ENCODE data around the gene ZPR1. TPM values are rescaled to one million over a fixed set of nuclear protein-coding genes. Genes with fewer than 3 reads are reported as not detected.

ZPR1 gene
- total and polyA plus RNA-seq, 4 donors, result 19.2 to 48.2 (median 26.3) TPM

DNA sequence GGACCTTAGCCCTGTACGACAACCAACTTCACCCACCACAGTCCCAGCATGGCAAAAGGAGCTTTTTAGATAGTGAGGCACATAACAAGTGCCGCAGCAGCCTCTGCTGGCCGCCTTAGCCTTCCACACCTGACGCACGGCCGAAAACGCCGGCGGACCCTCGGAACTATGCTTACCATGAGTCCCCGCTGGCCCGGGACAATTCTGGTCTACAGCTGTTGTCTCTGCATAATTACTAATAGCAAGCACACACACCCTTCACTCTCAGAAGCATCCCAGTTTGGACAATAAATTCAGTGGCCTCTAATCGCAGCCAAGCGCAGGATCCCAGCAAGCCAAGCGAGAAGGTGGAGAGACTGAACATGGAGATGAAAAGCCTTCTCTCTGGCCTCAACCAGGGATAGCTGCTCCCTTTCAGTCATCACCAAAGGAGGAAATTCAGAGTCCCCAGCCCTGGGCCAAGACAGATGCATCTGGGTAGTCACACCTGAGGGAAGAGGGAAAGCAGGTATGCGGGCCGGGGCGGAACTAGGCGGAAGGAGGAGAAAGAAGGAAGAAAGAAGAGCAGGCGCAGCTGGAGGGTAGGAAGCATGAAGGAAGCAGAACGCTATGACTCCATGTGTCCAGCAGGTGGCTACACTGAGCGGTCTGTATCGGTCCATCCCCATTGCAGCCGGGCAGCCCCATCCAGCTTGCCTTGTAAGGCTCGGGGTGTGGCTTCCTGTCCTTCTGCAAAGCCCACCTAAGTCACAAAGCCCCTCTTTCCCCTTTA, 55.4 kb downstream of the ZPR1 start:
- no peak overlapping the region for H3K4me3 ChIP-seq (ENCODE audit: low read length in 2 of 2)
- 47 to 49% methylated on average over 25 of the region's 25 CpGs for WGBS, 2 donors
- no peaks in the 10 kb centered on the region for H3K9me3 ChIP-seq (ENCODE audit: control insufficient read depth, low read length)
- H3K4me1 ChIP-seq (ENCODE audit: control insufficient read depth in 1 of 2, insufficient read depth in 2 of 2, low read length in 2 of 2), result no peaks in the 10 kb centered on the region
- ATAC-seq (ENCODE audit: low FRiP score) (peak; percentile 71), DNase-seq (peak in 1 of 2 donors; percentile 59)
- intact Hi-C loops (cut with DNase I), result no loop called here
- no peak overlapping the region for H3K27ac ChIP-seq (ENCODE audit: low read depth in 1 of 2, low read length in 2 of 2)
- no peaks in the 10 kb centered on the region for H3K36me3 ChIP-seq (ENCODE audit: control insufficient read depth in 1 of 2, insufficient read depth in 2 of 2, low read length in 1 of 2)
- H3K27me3 ChIP-seq (ENCODE audit: control insufficient read depth in 1 of 2, insufficient read depth in 2 of 2, low read length in 1 of 2), result no peaks in the 10 kb centered on the region

DNA sequence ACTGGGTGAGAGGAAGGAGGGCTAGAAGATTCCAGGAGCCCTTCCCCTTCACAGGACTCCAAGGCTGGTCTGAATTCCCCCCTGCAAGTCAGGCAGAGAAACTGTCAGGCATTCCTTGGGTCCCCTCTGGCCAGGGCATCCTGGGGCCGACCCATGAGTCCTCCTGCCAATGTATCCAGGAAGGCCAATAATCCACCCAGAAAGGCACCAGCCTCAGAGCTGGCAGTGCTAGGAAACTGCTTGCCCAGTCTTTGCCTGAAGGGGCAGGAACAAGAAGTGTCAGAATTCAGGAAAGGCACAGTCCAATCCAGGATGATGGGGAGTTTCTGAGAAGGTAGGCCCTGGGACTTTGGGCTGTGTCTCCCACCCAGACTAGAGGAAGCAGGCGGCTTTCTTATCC, 56.0 kb downstream of the ZPR1 start:
- ATAC-seq (ENCODE audit: low FRiP score) (no peak), DNase-seq (peak in 1 of 2 donors; percentile 21)
- Histone ChIP-seq H3K36me3 (ENCODE audit: control insufficient read depth in 1 of 2, insufficient read depth in 2 of 2, low read length in 1 of 2) (no peaks in the 10 kb centered on the region), H3K4me1 (ENCODE audit: control insufficient read depth in 1 of 2, insufficient read depth in 2 of 2, low read length in 2 of 2) (no peaks in the 10 kb centered on the region), H3K4me3 (ENCODE audit: low read length in 2 of 2) (no peak overlapping the region), H3K9me3 (ENCODE audit: control insufficient read depth, low read length) (no peaks in the 10 kb centered on the region), H3K27ac (ENCODE audit: low read depth in 1 of 2, low read length in 2 of 2) (no peak overlapping the region), H3K27me3 (ENCODE audit: control insufficient read depth in 1 of 2, insufficient read depth in 2 of 2, low read length in 1 of 2) (no peaks in the 10 kb centered on the region)
- 53 to 62% methylated on average over 2 of the region's 2 CpGs for WGBS, 2 donors
- intact Hi-C loops (cut with DNase I), result no loop called here

DNA sequence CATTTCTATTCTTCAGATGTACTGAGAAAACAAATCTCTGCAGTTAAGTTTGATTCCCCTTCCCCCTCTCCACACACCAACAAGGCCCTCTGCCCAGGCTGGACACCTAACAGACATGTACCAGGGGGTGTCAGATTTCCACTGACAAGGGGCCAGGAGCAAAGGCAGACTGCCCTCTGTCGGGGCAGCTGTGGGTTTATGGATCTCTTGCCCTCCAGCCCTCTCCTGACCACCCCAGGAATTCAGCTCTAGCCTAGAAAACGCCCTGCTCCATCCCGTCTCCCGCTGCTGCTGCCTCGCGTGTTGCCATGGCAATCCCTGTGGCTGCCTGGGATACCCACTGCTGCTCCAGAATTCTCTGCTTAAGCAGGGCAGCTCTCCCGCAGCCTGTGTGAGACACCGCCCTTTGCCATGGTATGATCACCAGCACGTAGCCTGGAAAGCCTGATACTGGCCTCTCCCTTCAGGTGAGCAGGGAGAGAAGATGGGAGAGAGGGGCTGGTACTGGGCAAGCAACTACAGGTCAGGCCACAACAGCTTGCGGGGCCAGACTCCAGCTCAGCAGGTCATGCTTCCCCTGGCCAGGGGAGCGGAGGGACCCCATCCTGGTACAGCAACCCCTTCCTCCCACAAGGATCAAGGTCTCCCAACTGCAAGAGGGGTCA, 56.6 kb downstream of the ZPR1 start:
- Histone ChIP-seq H3K4me1 (ENCODE audit: control insufficient read depth in 1 of 2, insufficient read depth in 2 of 2, low read length in 2 of 2) (no peaks in the 10 kb centered on the region), H3K36me3 (ENCODE audit: control insufficient read depth in 1 of 2, insufficient read depth in 2 of 2, low read length in 1 of 2) (no peaks in the 10 kb centered on the region), H3K4me3 (ENCODE audit: low read length in 2 of 2) (no peak overlapping the region), H3K9me3 (ENCODE audit: control insufficient read depth, low read length) (no peaks in the 10 kb centered on the region), H3K27me3 (ENCODE audit: control insufficient read depth in 1 of 2, insufficient read depth in 2 of 2, low read length in 1 of 2) (no peaks in the 10 kb centered on the region), H3K27ac (ENCODE audit: low read depth in 1 of 2, low read length in 2 of 2) (no peak overlapping the region)
- WGBS, 2 donors, result 33 to 42% methylated on average over 11 of the region's 11 CpGs
- no peak for ATAC-seq (ENCODE audit: low FRiP score)
- peak in 1 of 2 donors; percentile 46 for DNase-seq
- intact Hi-C loops (cut with DNase I), result no loop called here

DNA sequence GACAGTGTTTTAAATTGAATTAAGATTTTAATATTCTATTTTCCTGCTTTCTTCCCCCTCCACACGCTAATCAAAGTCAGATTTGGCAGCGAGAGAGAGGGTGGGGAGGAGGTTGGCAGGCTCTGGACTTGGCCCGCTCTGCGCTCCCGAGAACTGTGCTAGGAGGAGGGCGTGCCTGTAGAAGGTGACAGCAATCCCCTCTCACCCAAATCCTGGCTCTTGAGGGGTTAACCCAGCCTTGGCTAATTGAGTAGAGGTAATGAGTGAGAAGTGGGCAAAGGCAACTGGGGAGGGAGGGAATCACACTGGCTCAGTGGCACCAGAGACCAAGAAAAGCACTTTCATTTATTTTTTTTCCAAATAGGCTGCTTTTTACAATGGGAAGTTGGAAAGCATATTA, 57.2 kb downstream of the ZPR1 start:
- no peak for ATAC-seq (ENCODE audit: low FRiP score)
- Histone ChIP-seq H3K4me1 (ENCODE audit: control insufficient read depth in 1 of 2, insufficient read depth in 2 of 2, low read length in 2 of 2) (no peaks in the 10 kb centered on the region), H3K27me3 (ENCODE audit: control insufficient read depth in 1 of 2, insufficient read depth in 2 of 2, low read length in 1 of 2) (no peaks in the 10 kb centered on the region), H3K4me3 (ENCODE audit: low read length in 2 of 2) (no peak overlapping the region), H3K27ac (ENCODE audit: low read depth in 1 of 2, low read length in 2 of 2) (no peak overlapping the region), H3K9me3 (ENCODE audit: control insufficient read depth, low read length) (no peaks in the 10 kb centered on the region), H3K36me3 (ENCODE audit: control insufficient read depth in 1 of 2, insufficient read depth in 2 of 2, low read length in 1 of 2) (no peaks in the 10 kb centered on the region)
- 6 to 8% methylated on average over 6 of the region's 6 CpGs for WGBS, 2 donors
- intact Hi-C loops (cut with DNase I), result no loop called here
- DNase-seq, result peak in 1 of 2 donors; percentile 29

DNA sequence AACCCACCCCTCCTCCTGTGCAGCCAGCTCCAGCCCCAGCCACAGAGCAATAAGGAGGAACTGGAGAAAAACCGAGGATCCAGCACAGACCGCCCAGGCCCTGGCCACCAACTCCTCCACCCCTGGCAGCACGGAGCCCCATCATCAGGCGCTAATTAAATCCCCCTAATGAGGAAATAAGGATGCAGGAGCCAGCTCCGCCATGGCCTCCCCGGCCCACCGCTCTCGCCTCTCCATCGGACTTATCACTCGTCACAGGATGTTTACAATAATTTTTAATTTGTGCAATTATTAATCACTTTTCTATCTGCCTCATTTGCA, 57.6 kb downstream of the ZPR1 start:
- intact Hi-C loops (cut with DNase I), result no loop called here
- H3K36me3 ChIP-seq (ENCODE audit: control insufficient read depth in 1 of 2, insufficient read depth in 2 of 2, low read length in 1 of 2), result no peaks in the 10 kb centered on the region
- H3K9me3 ChIP-seq (ENCODE audit: control insufficient read depth, low read length), result no peaks in the 10 kb centered on the region
- H3K27me3 ChIP-seq (ENCODE audit: control insufficient read depth in 1 of 2, insufficient read depth in 2 of 2, low read length in 1 of 2), result no peaks in the 10 kb centered on the region
- DNase-seq (peak in 1 of 2 donors; percentile 30), ATAC-seq (ENCODE audit: low FRiP score) (no peak)
- no peak overlapping the region for H3K4me3 ChIP-seq (ENCODE audit: low read length in 2 of 2)
- H3K27ac ChIP-seq (ENCODE audit: low read depth in 1 of 2, low read length in 2 of 2), result no peak overlapping the region
- no peaks in the 10 kb centered on the region for H3K4me1 ChIP-seq (ENCODE audit: control insufficient read depth in 1 of 2, insufficient read depth in 2 of 2, low read length in 2 of 2)
- 75 to 76% methylated on average over 10 of the region's 10 CpGs for WGBS, 2 donors

DNA sequence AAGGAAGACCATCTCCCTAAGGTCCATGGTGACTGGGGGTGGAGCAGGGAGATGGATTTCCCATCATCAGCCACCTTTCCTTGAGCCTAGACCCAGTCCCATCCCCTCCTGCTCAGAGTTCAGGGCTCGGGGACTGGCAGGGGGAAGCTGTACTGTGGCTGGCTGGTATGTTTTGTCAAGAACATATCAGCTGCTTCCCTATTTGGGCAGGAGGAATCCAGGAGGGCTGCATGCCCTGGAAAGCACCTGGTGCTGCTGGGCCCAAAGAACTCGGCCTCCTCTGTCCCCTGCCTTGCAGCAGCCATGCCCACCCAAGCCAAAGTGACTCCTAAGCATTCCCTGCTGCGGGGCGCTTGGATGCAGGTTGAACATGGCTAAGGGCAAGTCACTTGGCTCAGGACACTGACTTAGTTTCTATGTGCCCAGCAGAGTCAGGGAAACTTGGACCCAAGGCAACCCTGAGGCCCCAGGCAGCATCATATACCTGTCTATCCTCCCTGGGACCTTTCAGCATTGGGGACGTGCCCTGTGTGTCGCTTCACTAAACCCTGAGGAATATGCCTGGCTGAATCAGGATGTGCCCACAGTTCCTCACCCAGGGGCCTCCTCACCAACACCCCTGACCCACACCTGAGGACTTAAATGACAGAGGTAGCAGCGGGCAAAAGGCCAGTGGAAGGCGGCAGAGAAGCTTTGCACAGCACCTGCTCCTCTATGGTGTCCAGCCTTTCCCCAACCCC, 58.2 kb downstream of the ZPR1 start:
- Histone ChIP-seq H3K4me3 (ENCODE audit: low read length in 2 of 2) (no peak overlapping the region), H3K27me3 (ENCODE audit: control insufficient read depth in 1 of 2, insufficient read depth in 2 of 2, low read length in 1 of 2) (no peaks in the 10 kb centered on the region), H3K4me1 (ENCODE audit: control insufficient read depth in 1 of 2, insufficient read depth in 2 of 2, low read length in 2 of 2) (no peaks in the 10 kb centered on the region), H3K9me3 (ENCODE audit: control insufficient read depth, low read length) (no peaks in the 10 kb centered on the region), H3K27ac (ENCODE audit: low read depth in 1 of 2, low read length in 2 of 2) (no peak overlapping the region), H3K36me3 (ENCODE audit: control insufficient read depth in 1 of 2, insufficient read depth in 2 of 2, low read length in 1 of 2) (no peaks in the 10 kb centered on the region)
- intact Hi-C loops (cut with DNase I), result no loop called here
- WGBS, 2 donors, result 94 to 95% methylated on average over 8 of the region's 8 CpGs
- ATAC-seq (ENCODE audit: low FRiP score) (no peak), DNase-seq (peak in 1 of 2 donors; percentile 23)

DNA sequence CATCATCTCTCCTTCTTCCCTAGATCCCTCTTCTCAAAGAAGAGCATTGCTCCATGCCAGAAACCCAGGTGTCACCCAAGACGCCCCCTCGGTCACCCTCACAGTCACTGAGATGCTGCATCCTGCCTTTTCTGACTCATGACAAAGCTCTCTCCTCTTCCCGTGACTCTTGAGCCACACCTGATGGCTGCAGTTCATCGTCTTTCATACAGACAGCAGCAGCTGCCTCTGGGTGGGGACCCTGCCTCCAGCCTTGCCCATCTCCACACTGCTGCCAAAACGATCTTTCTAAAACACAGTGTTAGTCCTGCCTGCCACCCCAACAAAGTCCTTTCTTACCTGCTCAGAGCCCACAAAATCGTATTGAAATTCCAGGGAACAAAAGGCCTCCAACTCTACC, 59.8 kb downstream of the ZPR1 start:
- 88 to 89% methylated on average over 6 of the region's 6 CpGs for WGBS, 2 donors
- Histone ChIP-seq H3K4me3 (ENCODE audit: low read length in 2 of 2) (no peak overlapping the region), H3K36me3 (ENCODE audit: control insufficient read depth in 1 of 2, insufficient read depth in 2 of 2, low read length in 1 of 2) (no peaks in the 10 kb centered on the region), H3K4me1 (ENCODE audit: control insufficient read depth in 1 of 2, insufficient read depth in 2 of 2, low read length in 2 of 2) (no peaks in the 10 kb centered on the region), H3K27ac (ENCODE audit: low read depth in 1 of 2, low read length in 2 of 2) (no peak overlapping the region), H3K9me3 (ENCODE audit: control insufficient read depth, low read length) (no peaks in the 10 kb centered on the region), H3K27me3 (ENCODE audit: control insufficient read depth in 1 of 2, insufficient read depth in 2 of 2, low read length in 1 of 2) (no peaks in the 10 kb centered on the region)
- intact Hi-C loops (cut with DNase I), result no loop called here
- no peak for ATAC-seq (ENCODE audit: low FRiP score)
- DNase-seq, result peak; percentile 6 to 55

DNA sequence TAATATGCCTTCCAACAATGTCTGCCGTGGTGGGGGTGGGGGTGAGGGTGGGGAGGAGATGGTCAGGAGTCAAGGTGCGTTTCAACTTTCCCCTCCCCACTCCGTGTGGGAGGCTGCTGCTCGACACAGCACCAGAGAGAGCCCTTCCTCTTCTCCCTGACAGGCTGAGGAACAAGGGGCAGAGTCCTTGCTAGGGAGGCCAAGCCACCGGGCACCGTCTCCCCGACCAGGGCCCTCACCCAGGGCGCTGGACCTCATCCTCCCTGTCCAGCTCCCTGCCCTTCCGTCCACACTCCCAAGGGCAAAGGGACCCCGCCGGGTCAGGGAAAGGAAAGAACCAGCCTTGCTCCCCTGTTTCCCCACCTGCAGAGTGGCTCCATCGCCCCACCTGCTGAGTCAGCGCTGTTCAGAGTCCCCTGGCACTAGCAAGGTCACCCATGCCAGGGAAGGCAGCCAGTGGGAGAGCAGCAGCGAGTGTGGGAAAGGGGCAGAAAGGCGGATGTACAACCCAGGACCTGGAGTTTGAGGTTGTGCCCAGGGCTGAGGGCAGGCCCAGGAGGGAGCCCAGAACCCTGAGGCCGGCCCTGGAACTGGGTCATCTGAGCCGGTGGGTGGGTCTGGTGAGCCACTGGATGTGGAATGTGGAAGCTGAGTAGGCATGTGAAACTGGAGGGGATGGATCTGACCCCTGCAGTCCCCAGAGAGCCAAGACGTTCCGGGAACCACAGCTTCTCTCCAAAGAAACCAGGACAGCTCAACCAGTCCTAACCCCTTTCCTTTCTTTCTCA, 62.2 kb downstream of the ZPR1 start:
- no peaks in the 10 kb centered on the region for H3K36me3 ChIP-seq (ENCODE audit: control insufficient read depth in 1 of 2, insufficient read depth in 2 of 2, low read length in 1 of 2)
- intact Hi-C loops (cut with DNase I), result no loop called here
- DNase-seq (peak; percentile 50 to 80), ATAC-seq (ENCODE audit: low FRiP score) (peak; percentile 48)
- H3K9me3 ChIP-seq (ENCODE audit: control insufficient read depth, low read length), result no peaks in the 10 kb centered on the region
- 53% methylated on average over 19 of the region's 19 CpGs for WGBS, 2 donors
- no peaks in the 10 kb centered on the region for H3K4me1 ChIP-seq (ENCODE audit: control insufficient read depth in 1 of 2, insufficient read depth in 2 of 2, low read length in 2 of 2)
- no peaks in the 10 kb centered on the region for H3K27me3 ChIP-seq (ENCODE audit: control insufficient read depth in 1 of 2, insufficient read depth in 2 of 2, low read length in 1 of 2)
- H3K4me3 ChIP-seq (ENCODE audit: low read length in 2 of 2), result no peak overlapping the region
- H3K27ac ChIP-seq (ENCODE audit: low read depth in 1 of 2, low read length in 2 of 2), result no peak overlapping the region

Measured in aorta (tissue), 5 donors.